HG03095 (cell line): Measurements from ENCODE around the gene MALRD1.
"Not testable (repeated sequence)": the region's sequence is repeated elsewhere in the genome, so short reads cannot be mapped to it uniquely, and the experiment has no call there.

ENCODE experiments used
- ATAC-seq: cut with Tn5 transposase; IDR thresholded peaks from one replicate; pipeline ENCODE4 v1.9.1; 2021; ENCODE audit warnings: moderate library complexity; ENCODE audit not compliant: unreplicated experiment

The MALRD1 gene

DNA sequence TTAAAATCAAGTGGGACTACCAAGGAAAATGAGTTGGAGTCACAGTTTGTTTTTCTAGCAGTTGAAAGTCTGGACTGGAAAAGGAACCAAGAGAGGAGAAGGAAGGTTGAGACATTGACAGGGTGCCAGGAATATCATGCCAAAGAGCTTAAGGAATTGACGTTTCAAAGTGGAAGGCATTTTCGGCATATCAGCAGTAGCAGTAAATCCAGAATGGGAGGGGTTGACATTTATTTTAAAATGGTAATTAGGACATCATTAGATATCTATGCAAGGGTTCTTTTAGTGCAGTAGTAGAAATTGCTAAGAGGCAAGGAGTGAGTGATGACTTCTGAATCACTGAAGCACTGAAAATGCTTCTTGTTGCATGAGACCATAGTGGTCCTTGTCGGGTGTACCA lies 431.8 kb downstream of the MALRD1 start:
- no peak for ATAC-seq

- ATAC-seq = no peak
Observed at GRCh38 chr10:19483421-19483820, 434.8 kb downstream of the MALRD1 start.

- no peak for ATAC-seq
Observed at GRCh38 chr10:19488592-19489280, 440.1 kb downstream of the MALRD1 start.

DNA sequence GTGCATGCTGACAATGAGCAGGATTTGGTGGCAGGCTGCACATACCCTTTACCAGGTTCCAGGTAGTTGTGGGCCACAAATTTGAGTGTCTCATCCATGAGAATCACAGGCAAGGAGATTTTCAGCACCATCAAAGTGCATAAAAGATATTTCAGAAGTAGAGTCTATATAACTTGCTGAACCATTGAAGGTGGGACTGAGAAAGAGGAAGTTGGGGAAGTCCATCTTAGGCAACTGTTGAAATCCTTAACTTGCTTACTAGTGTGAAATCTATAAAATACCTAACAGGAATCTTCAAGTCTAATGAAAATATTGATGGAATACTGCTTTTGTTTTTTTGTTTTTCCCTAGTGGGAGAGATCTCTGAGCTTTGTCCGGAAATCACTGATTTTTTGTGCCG lies 442.6 kb downstream of the MALRD1 start:
- ATAC-seq = no peak

DNA sequence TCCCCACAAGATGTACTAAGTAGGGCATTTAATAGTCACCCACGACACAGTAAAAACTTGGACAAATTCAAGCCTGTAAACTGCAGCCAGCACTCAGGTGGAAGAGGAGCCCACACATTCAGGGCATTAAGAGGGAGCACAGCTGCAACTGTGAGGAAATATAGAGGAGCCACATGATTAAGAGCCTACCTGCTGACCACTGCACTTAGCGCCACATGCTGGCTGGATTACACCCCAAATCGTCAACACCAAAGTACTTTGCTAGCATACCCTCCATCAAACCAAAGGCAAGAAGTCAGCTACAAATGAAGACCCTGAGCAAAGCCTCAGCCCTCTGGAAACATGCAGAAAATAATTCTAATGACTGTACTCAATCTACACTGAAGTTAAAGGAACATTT lies 445.3 kb downstream of the MALRD1 start:
- no peak for ATAC-seq

GRCh38 chr10:19497026-19497425 lies 448.4 kb downstream of the MALRD1 start:
- ATAC-seq = no peak

DNA sequence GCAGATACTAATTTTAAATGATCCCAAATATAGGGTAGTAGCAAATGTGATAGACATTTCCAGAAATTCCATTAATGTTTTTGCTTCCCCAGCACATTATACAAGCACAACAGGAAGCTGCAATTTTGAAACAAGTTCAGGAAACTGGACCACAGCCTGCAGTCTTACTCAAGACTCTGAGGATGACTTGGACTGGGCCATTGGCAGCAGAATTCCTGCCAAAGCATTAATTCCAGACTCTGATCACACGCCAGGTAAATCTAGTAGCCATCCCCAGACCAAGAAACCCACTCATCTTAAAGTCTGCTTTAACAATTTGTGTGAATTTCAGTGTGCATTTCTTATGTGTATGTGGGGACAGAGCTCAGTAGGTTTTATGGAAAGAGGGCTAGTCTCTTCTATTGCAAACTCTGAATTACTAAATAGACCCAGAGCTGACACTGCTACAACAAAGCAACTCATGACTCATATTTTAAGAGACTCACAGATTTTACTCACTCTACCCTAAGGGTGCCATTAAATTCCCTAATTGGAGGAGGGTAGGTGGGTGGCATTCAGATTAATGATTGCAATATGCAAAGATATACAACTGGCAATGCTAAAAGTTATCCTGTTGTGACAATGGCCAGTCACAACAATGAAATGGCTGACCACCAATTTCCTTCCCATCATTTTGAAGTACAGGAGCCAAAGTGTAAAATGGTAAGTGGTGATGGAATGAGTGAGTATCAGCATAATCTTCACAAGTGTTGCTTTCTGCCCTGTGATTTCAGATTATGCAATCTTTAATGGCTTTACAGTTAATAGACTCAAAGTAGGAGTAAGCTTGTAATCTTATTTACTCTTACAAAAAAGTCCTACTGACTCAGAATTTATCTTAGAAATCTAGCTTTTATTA lies 450.0 kb downstream of the MALRD1 start:
- ATAC-seq = no peak

GRCh38 chr10:19499291-19499770 lies 450.7 kb downstream of the MALRD1 start:
- no peak for ATAC-seq

DNA sequence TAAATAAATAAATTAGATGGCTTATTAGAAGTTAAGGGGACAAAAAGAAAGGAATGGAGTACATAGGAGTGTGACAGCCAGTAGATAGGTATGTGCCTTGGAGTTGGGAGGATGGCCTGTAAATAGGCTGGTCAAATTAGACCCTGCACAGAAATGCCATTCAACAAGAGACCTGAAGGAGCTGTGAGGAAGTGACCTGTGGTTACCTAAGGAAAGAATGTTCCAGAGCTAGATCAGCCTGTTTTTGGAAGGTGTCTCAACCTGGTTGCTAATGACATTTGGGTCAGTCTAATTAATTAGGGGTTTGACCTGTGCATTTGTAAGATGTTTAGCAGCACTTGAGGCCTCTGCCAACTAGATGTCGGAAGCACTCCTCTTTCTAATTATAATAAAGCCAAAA lies 452.4 kb downstream of the MALRD1 start:
- ATAC-seq = no peak

DNA sequence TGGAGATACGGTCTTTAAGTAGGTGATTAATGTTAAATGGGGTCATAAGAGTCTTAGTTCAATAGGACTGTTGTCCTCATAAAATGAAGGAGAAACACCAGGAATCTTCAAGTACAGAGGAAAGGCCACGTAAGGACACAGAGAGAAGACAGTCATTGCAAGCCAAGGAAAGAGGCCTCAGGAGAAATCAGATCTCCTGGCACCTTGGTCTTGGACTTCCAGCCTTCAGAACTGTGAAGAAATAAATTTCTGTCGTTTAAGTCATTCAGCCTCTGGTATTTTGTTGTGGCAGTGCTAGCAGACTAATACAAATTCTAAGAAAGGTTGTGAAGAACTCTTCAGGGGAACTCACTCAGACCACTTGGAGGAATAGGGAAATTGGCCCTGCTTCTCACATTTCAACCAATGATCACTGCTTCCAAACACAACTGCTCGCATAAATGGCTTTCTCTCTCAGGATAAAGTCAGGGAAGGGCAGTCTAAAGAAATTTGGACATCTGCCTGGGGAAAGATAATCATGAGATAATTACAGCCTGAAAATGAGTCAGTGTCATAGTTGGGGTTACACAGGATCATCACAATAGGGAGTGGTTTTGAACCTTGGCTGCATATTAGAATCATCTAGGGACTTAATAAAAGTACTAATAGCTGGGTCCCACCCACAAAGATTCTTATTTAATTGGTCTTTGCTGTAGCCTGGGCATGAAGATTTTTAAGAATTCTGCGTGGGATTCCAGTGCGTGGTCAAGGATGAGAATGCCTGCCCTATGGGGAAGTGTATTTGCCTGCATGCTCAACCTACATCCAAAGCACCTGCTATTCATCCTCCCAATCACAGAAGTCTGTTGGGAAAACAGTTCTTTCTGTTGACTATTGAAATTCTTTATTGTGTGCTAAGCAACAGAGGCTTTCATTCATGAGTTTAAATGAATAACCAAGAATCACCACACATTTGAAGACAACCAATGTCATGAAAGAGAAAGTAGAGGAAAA lies 457.0 kb downstream of the MALRD1 start:
- ATAC-seq = no peak

DNA sequence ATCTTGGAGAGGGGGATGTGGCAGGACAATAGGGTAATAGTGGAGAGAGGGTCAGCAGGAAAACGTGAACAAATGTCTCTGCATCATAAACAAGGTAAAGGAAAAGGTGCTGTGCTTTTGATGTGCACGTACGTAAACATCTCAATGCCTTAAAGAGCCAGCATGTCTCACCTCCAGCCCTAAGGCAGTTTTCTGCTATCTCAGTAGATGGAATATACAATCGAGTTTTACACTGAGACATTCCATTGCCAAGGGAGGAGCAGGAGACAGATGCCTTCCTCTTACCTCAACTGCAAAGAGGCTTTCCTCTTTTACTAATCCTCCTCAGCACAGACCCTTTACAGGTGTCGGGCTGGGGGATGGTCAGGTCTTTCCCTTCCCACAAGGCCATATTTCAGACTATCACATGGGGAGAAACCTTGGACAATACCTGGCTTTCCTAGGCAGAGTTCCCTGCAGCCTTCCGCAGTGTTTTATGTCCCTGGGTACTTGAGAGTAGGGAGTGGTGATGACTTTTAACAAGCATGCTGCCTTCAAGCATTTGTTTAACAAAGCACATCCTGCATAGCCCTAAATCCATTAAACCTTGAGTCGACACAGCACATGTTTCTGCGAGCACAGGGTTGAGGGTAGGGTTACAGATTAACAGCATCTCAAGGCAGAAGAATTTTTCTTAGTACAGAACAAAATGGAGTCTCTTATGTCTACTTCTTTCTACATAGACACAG lies 461.6 kb downstream of the MALRD1 start:
- ATAC-seq = not testable (repeated sequence)

DNA sequence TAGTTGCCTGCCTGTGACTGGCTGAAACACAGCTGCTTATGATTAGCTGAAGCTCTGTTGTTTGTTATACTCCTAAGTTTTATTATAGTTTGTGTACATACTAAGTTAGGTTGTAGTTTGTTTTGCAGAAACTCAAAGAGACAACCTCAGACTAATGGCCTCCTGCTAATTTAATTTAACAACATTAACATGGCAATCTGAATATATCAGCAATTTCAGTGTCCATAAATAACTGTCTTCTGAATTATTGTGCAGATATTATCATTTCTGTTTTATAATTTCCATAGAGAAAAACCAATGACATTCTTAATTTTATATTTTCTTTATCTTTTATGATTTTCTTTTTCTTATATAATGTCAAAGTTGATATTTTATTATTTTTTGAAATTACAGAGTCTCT lies 469.5 kb downstream of the MALRD1 start:
- no peak for ATAC-seq

- ATAC-seq = no peak
Observed at GRCh38 chr10:19518632-19519031, 470.0 kb downstream of the MALRD1 start.

GRCh38 chr10:19531324-19531723 lies 482.7 kb downstream of the MALRD1 start:
- no peak for ATAC-seq

- ATAC-seq = no peak
Observed at GRCh38 chr10:19532411-19532810, 483.8 kb downstream of the MALRD1 start.

GRCh38 chr10:19541299-19541698 lies 492.7 kb downstream of the MALRD1 start:
- ATAC-seq = no peak

DNA sequence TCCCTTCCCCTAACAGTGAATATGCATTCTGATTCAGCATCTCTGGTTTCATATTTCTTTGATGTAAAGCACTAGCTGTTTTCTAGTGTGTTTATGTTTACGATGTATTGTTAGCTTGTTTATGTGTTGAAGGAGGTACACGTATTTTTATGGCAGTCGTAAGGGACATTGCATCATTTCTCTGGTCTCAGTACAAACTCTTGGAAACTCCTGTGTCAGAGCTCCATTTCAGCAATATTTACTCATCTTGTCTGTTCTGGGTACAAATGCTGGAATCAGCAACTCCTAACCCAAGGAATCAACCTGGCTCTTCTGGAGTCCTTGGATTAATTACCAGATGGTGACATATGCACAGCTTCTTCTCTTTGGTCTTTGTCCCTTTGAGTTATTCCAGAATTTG lies 497.6 kb downstream of the MALRD1 start:
- ATAC-seq = no peak

DNA sequence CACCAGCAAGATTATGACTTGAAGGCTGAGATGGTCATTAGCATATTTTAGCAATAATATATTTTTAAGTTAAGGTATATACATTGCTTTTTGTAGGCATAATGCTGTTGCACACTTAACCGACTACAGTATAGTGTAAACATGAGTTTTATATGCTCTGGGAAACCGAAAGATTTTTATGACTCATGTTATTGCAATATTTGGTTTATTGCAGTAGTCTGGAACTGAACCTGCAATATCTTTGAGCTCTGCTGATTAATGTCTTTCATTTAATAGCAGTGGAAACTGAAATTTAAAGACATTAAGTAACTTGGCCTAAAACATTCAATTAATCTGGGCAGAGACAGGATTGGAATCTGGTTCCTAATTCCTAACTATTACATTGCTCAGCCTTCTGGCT lies 500.9 kb downstream of the MALRD1 start:
- no peak for ATAC-seq

- no peak for ATAC-seq
Observed at GRCh38 chr10:19556666-19557065, 508.1 kb downstream of the MALRD1 start.

DNA sequence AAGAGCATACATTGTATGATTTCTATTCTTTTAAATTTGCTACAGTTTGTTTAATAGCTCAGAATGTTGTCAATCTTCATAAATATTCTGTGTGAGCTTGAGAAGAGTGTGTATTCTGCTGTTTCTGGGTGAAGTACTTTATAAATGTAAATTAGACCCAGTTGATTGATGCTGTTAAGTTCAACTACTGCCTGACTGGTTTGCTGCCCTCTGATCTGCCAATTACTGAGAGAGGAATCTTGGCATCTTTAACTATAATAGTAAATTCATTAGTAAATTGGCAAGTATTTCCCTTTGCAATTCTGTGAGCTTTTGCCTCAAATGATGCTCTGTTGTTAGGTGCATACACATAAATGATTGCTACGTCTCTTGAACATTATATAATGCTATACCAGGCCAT lies 512.6 kb downstream of the MALRD1 start:
- ATAC-seq = no peak
